SK-N-SH (cell line): ENCODE data around the gene SLC9A2. TPM values are rescaled to one million over a fixed set of nuclear protein-coding genes. Genes with fewer than 3 reads are reported as not detected.

Experiments used
- CTCF ChIA-PET: fragments of 300-600, 350-600 bp; formaldehyde crosslinking; extraction: SDS; loops from one replicate; lab custom pipeline; 2021; lab: Yijun Ruan, JAX
- POLR2A ChIA-PET: fragments of 350-600 bp; sonication (Branson Sonifier 250); formaldehyde crosslinking; extraction: SDS; loops from one replicate; lab custom pipeline; 2020; ENCODE audit warnings: antibody characterized with exemption, inconsistent platforms; lab: Yijun Ruan, JAX
- DNase-seq: peaks from one replicate; pipeline ENCODE4 v3.0.0; 2012
- H2AFZ ChIP-seq: fragments of 200-600 bp; sonication (generic); 2 replicates; pipeline ENCODE4 v1.8.1; 2016; ENCODE audit warnings: antibody characterized with exemption, mild to moderate bottlenecking, low read depth
- H3F3A ChIP-seq: fragments of 200-600 bp; sonication (generic); replicated peaks from 2 replicates; pipeline ENCODE3; 2016; ENCODE audit warnings: antibody characterized with exemption, mild to moderate bottlenecking; ENCODE audit not compliant: insufficient read depth
- H3K27ac ChIP-seq, 2 experiments: fragments of 200-500 bp in 1 of 2; fragments of 200-600 bp in 1 of 2; sonication (Bioruptor generic) in 1 of 2; sonication (generic), shearing (Covaris generic) in 1 of 2; 2 replicates each; pipeline versions ENCODE4 v1.5.1 to v1.6.1; 2014 to 2016; ENCODE audit warnings: low read depth in 2 of 2, inconsistent platforms in 1 of 2, low read length in 1 of 2, mild to moderate bottlenecking in 1 of 2, mixed read lengths in 1 of 2
- H3K27me3 ChIP-seq: fragments of 200-600 bp; sonication (generic), shearing (Covaris generic); 2 replicates; pipeline ENCODE4 v1.6.1; 2016; ENCODE audit warnings: mixed run types; ENCODE audit not compliant: insufficient read depth
- H3K36me3 ChIP-seq, 2 experiments: fragments of 200-500 bp in 1 of 2; fragments of 200-600 bp in 1 of 2; sonication (Bioruptor generic) in 1 of 2; sonication (generic) in 1 of 2; replicated peaks in 1 of 2; 2 replicates each; pipeline versions ENCODE3 to v1.5.1; 2014 to 2016; ENCODE audit warnings: low read length in 1 of 2, mild to moderate bottlenecking in 1 of 2; ENCODE audit not compliant: insufficient read depth in 2 of 2, control insufficient read depth in 1 of 2
- H3K4me1 ChIP-seq, 2 experiments: fragments of 200-500 bp in 1 of 2; fragments of 200-600 bp in 1 of 2; sonication (Bioruptor generic) in 1 of 2; sonication (generic), shearing (Covaris generic) in 1 of 2; 2 replicates each; pipeline versions ENCODE4 v1.5.1 to v1.6.1; 2014 to 2016; ENCODE audit warnings: low read depth in 1 of 2, low read length in 1 of 2, mixed run types in 1 of 2; ENCODE audit not compliant: insufficient read depth in 2 of 2, control insufficient read depth in 1 of 2
- H3K4me2 ChIP-seq: fragments of 200-600 bp; sonication (generic), shearing (Covaris generic); 2 replicates; pipeline ENCODE4 v1.6.1; 2017; ENCODE audit warnings: mixed run types
- H3K4me3 ChIP-seq, 2 experiments: fragments of 200-500 bp in 1 of 2; fragments of 200-600 bp in 1 of 2; sonication (Bioruptor generic) in 1 of 2; sonication (generic), shearing (Covaris generic) in 1 of 2; 2 replicates each; pipeline versions ENCODE4 v1.5.1 to v1.8.1; 2014 to 2016; ENCODE audit warnings: low read depth in 2 of 2, inconsistent platforms in 1 of 2, low read length in 1 of 2, mild to moderate bottlenecking in 1 of 2, mixed read lengths in 1 of 2, moderate library complexity in 1 of 2
- H3K79me2 ChIP-seq: fragments of 200-600 bp; sonication (generic); 2 replicates; pipeline ENCODE4 v1.8.1; 2017; ENCODE audit warnings: mild to moderate bottlenecking; ENCODE audit not compliant: insufficient read depth
- H3K9ac ChIP-seq: fragments of 200-600 bp; sonication (generic); 2 replicates; pipeline ENCODE4 v1.6.1; 2017; ENCODE audit warnings: mixed run types
- H3K9me2 ChIP-seq: fragments of 200-600 bp; sonication (generic); 2 replicates; pipeline ENCODE4 v1.6.1; 2017; ENCODE audit warnings: mixed run types
- H3K9me3 ChIP-seq: fragments of 200-600 bp; sonication (generic); 2 replicates; pipeline ENCODE4 v1.6.1; 2017; ENCODE audit warnings: mixed run types, mild to moderate bottlenecking, moderate library complexity
- H4K20me1 ChIP-seq: fragments of 200-600 bp; sonication (generic); 2 replicates; pipeline ENCODE4 v1.6.1; 2017; ENCODE audit warnings: mild to moderate bottlenecking, mixed run types; ENCODE audit not compliant: insufficient read depth
- CHD2 ChIP-seq: fragments of 150-350 bp; IDR thresholded peaks from 2 replicates; pipeline ENCODE4 v1.6.1; 2018; ENCODE audit warnings: low read length; ENCODE audit not compliant: partially characterized antibody
- ELF1 ChIP-seq: IDR thresholded peaks from 2 replicates; pipeline ENCODE4 v1.4.0; 2012
- FOSL2 ChIP-seq: IDR thresholded peaks from 2 replicates; pipeline ENCODE4 v1.4.0; 2012; ENCODE audit warnings: low read depth, mild to moderate bottlenecking, moderate library complexity, borderline replicate concordance
- FOXM1 ChIP-seq: IDR thresholded peaks from 2 replicates; pipeline ENCODE4 v1.4.0; 2012; ENCODE audit warnings: low read depth, mild to moderate bottlenecking
- GABPA ChIP-seq: IDR thresholded peaks from 2 replicates; pipeline ENCODE4 v1.4.0; 2012; ENCODE audit warnings: low read depth, mild to moderate bottlenecking
- JUND ChIP-seq: IDR thresholded peaks from 2 replicates; pipeline ENCODE4 v1.4.0; 2012
- MEF2A ChIP-seq: IDR thresholded peaks from 2 replicates; pipeline ENCODE4 v1.4.0; 2012; ENCODE audit warnings: low read depth, borderline replicate concordance
- MXI1 ChIP-seq: IDR thresholded peaks from 2 replicates; pipeline ENCODE4 v1.6.1; 2012; ENCODE audit warnings: mild to moderate bottlenecking, low read depth, low read length, improper control_type of control experiment
- POLR2AphosphoS5 ChIP-seq: IDR thresholded peaks from 2 replicates; pipeline ENCODE4 v1.6.1; 2012; ENCODE audit warnings: low read depth, low read length
- RXRA ChIP-seq: IDR thresholded peaks from 2 replicates; pipeline ENCODE4 v1.4.0; 2012; ENCODE audit warnings: low read depth, mild to moderate bottlenecking, borderline replicate concordance
- SIN3A ChIP-seq: IDR thresholded peaks from 2 replicates; pipeline ENCODE4 v1.6.1; 2012; ENCODE audit warnings: low read depth, mild to moderate bottlenecking, low read length, moderate library complexity, borderline replicate concordance
- SMC3 ChIP-seq: IDR thresholded peaks from 2 replicates; pipeline ENCODE4 v1.6.1; 2012; ENCODE audit warnings: low read depth, low read length, improper control_type of control experiment
- TAF1 ChIP-seq: IDR thresholded peaks from 2 replicates; pipeline ENCODE4 v1.6.1; 2012; ENCODE audit warnings: low read depth, mild to moderate bottlenecking, low read length, moderate library complexity, borderline replicate concordance
- TCF12 ChIP-seq: IDR thresholded peaks from 2 replicates; pipeline ENCODE4 v1.4.0; 2012
- WGBS: methylation state at CpG from one replicate; pipeline ENCODE4 v1.1.6; 2017; ENCODE audit warnings: low lambda C conversion rate; 5-methylcytosine and 5-hydroxymethylcytosine counted together
- polyA plus RNA-seq, 3 experiments: library from polyadenylated mRNA; depleted of rRNA; stranded (reverse); fragments of >200 nt; gene quantifications; 2 replicates each; pipeline ENCODE4 v1.2.3, GENCODE V29; 2012
- TF ChIP-seq, protein P1 (sequence below): IDR thresholded peaks from 2 replicates; pipeline ENCODE4 v1.6.1; 2012; ENCODE audit warnings: mild to moderate bottlenecking, low read depth, low read length, moderate library complexity
- TF ChIP-seq, protein P2 (sequence below): fragments of 200-600 bp; sonication (generic); IDR thresholded peaks from 2 replicates; pipeline ENCODE4 v1.6.1; 2017; ENCODE audit warnings: antibody characterized with exemption, mild to moderate bottlenecking, moderate library complexity
- TF ChIP-seq, protein P3 (sequence below): IDR thresholded peaks from 2 replicates; pipeline ENCODE4 v1.4.0; 2012; ENCODE audit warnings: low read depth, borderline replicate concordance

Gene SLC9A2
- polyA plus RNA-seq, 1 of the 3 experiments (the other 2 are of a cell fraction): not detected

DNA sequence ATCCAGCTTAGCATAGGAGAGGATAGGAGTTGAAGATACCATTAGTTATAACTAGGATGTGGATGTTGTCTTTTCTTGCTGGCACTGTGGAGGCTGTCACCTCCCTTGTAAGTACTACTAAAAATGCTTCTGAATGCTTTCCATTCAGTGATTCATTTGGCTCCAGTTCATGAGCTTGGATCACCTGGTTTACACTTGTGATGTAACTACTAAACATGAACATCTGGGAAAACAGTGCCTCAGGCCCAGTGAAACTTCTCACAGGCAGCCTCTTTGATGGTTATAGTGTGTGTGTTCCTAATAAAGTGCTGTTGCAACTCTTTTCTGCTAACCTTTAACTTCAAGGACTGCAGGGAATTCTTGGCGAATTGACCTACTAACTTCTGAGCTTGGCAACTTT lies 13.0 kb upstream of the SLC9A2 start:
- H3K9me3 ChIP-seq: no peaks in the 10 kb centered on the region
- no peak for DNase-seq
- H3K9me2 ChIP-seq: no peaks in the 10 kb centered on the region
- POLR2A ChIA-PET: no interaction called here
- no peaks in the 10 kb centered on the region for H3F3A ChIP-seq
- WGBS: 0% methylated on average over 1 of the region's 1 CpG
- no peak overlapping the region for H3K27ac ChIP-seq
- H4K20me1 ChIP-seq: no peaks in the 10 kb centered on the region
- TF ChIP-seq TAF1 (no peak), SIN3A (no peak), TCF12 (no peak), FOSL2 (no peak), RXRA (no peak), MEF2A (no peak), JUND (no peak), CHD2 (no peak), MXI1 (no peak), POLR2AphosphoS5 (no peak), SMC3 (no peak), GABPA (no peak), ELF1 (no peak), FOXM1 (no peak)
- TF ChIP-seq, protein P1, sequence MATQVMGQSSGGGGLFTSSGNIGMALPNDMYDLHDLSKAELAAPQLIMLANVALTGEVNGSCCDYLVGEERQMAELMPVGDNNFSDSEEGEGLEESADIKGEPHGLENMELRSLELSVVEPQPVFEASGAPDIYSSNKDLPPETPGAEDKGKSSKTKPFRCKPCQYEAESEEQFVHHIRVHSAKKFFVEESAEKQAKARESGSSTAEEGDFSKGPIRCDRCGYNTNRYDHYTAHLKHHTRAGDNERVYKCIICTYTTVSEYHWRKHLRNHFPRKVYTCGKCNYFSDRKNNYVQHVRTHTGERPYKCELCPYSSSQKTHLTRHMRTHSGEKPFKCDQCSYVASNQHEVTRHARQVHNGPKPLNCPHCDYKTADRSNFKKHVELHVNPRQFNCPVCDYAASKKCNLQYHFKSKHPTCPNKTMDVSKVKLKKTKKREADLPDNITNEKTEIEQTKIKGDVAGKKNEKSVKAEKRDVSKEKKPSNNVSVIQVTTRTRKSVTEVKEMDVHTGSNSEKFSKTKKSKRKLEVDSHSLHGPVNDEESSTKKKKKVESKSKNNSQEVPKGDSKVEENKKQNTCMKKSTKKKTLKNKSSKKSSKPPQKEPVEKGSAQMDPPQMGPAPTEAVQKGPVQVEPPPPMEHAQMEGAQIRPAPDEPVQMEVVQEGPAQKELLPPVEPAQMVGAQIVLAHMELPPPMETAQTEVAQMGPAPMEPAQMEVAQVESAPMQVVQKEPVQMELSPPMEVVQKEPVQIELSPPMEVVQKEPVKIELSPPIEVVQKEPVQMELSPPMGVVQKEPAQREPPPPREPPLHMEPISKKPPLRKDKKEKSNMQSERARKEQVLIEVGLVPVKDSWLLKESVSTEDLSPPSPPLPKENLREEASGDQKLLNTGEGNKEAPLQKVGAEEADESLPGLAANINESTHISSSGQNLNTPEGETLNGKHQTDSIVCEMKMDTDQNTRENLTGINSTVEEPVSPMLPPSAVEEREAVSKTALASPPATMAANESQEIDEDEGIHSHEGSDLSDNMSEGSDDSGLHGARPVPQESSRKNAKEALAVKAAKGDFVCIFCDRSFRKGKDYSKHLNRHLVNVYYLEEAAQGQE: no peak
- TF ChIP-seq, protein P2, sequence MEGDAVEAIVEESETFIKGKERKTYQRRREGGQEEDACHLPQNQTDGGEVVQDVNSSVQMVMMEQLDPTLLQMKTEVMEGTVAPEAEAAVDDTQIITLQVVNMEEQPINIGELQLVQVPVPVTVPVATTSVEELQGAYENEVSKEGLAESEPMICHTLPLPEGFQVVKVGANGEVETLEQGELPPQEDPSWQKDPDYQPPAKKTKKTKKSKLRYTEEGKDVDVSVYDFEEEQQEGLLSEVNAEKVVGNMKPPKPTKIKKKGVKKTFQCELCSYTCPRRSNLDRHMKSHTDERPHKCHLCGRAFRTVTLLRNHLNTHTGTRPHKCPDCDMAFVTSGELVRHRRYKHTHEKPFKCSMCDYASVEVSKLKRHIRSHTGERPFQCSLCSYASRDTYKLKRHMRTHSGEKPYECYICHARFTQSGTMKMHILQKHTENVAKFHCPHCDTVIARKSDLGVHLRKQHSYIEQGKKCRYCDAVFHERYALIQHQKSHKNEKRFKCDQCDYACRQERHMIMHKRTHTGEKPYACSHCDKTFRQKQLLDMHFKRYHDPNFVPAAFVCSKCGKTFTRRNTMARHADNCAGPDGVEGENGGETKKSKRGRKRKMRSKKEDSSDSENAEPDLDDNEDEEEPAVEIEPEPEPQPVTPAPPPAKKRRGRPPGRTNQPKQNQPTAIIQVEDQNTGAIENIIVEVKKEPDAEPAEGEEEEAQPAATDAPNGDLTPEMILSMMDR: no peak
- TF ChIP-seq, protein P3, sequence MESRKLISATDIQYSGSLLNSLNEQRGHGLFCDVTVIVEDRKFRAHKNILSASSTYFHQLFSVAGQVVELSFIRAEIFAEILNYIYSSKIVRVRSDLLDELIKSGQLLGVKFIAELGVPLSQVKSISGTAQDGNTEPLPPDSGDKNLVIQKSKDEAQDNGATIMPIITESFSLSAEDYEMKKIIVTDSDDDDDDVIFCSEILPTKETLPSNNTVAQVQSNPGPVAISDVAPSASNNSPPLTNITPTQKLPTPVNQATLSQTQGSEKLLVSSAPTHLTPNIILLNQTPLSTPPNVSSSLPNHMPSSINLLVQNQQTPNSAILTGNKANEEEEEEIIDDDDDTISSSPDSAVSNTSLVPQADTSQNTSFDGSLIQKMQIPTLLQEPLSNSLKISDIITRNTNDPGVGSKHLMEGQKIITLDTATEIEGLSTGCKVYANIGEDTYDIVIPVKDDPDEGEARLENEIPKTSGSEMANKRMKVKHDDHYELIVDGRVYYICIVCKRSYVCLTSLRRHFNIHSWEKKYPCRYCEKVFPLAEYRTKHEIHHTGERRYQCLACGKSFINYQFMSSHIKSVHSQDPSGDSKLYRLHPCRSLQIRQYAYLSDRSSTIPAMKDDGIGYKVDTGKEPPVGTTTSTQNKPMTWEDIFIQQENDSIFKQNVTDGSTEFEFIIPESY: no peak
- no peak overlapping the region for H3K9ac ChIP-seq
- no peaks in the 10 kb centered on the region; the same call in 1 of the 2 replicates for H3K27me3 ChIP-seq
- H3K4me3 ChIP-seq: no peak overlapping the region
- CTCF ChIA-PET: interaction anchor here (0.8 to 1.6 kb wide), 2 partner anchors 9 to 11 kb away, joined by 3 to 8 read pairs; no protein-coding TSS in a partner anchor
- no peak overlapping the region for H2AFZ ChIP-seq
- no peaks in the 10 kb centered on the region for H3K4me1 ChIP-seq
- H3K4me2 ChIP-seq: no peak overlapping the region
- no peaks in the 10 kb centered on the region for H3K36me3 ChIP-seq
- H3K79me2 ChIP-seq: no peaks in the 10 kb centered on the region
